HG02840 (cell line): ENCODE data around the gene SSR3.

ENCODE experiments used
- ATAC-seq: cut with Tn5 transposase; IDR thresholded peaks from one replicate; pipeline ENCODE4 v1.9.1; 2021; ENCODE audit warnings: mild to moderate bottlenecking, moderate library complexity, moderate number of reproducible peaks; ENCODE audit not compliant: unreplicated experiment, low FRiP score

The SSR3 gene

GRCh38 chr3:156539802-156540201, 15.1 kb downstream of the SSR3 start:
- ATAC-seq = no peak

GRCh38 chr3:156539051-156539450, 15.9 kb downstream of the SSR3 start:
- no peak for ATAC-seq

GRCh38 chr3:156536524-156537316, 18.2 kb downstream of the SSR3 start:
- ATAC-seq = no peak

- ATAC-seq = no peak
Observed at GRCh38 chr3:156535798-156536197, 19.1 kb downstream of the SSR3 start.

GRCh38 chr3:156535162-156535627, 19.7 kb downstream of the SSR3 start:
- ATAC-seq = no peak

GRCh38 chr3:156533205-156533604, 21.7 kb downstream of the SSR3 start:
- no peak for ATAC-seq

GRCh38 chr3:156532730-156533129, 22.2 kb downstream of the SSR3 start:
- no peak for ATAC-seq

GRCh38 chr3:156530980-156531379, 23.9 kb downstream of the SSR3 start:
- no peak for ATAC-seq

GRCh38 chr3:156527060-156527459, 27.9 kb downstream of the SSR3 start:
- ATAC-seq = no peak

- no peak for ATAC-seq
Observed at GRCh38 chr3:156525808-156526207, 29.1 kb downstream of the SSR3 start.

- no peak for ATAC-seq
Observed at GRCh38 chr3:156522673-156523072, 32.2 kb downstream of the SSR3 start.

GRCh38 chr3:156519758-156520162, 35.2 kb downstream of the SSR3 start:
- ATAC-seq = peak; percentile 76

GRCh38 chr3:156518726-156519125, 36.2 kb downstream of the SSR3 start:
- no peak for ATAC-seq

- ATAC-seq = no peak
Observed at GRCh38 chr3:156516961-156517360, 38.0 kb downstream of the SSR3 start.

- no peak for ATAC-seq
Observed at GRCh38 chr3:156516284-156516683, 38.6 kb downstream of the SSR3 start.

- no peak for ATAC-seq
Observed at GRCh38 chr3:156513619-156514018, 41.3 kb downstream of the SSR3 start.

GRCh38 chr3:156511987-156512677, 42.8 kb downstream of the SSR3 start:
- ATAC-seq = no peak

GRCh38 chr3:156509189-156510174, 45.4 kb downstream of the SSR3 start:
- ATAC-seq = no peak

- ATAC-seq = no peak
Observed at GRCh38 chr3:156507285-156507684, 47.6 kb downstream of the SSR3 start.

GRCh38 chr3:156498307-156498706, 56.6 kb downstream of the SSR3 start:
- ATAC-seq = no peak

- no peak for ATAC-seq
Observed at GRCh38 chr3:156497326-156497725, 57.6 kb downstream of the SSR3 start.
